HG03135 (cell line): ENCODE data around the gene PDE1A.

Source experiments
- ATAC-seq: cut with Tn5 transposase; IDR thresholded peaks from one replicate; pipeline ENCODE4 v1.9.1; 2021; ENCODE audit warnings: mild to moderate bottlenecking, moderate library complexity; ENCODE audit not compliant: unreplicated experiment

Gene PDE1A

GRCh38 chr2:182426918-182427240 is at the start of gene PDE1A:
Gene PDE1A, minus strand, starts transcription at chr2:182427036.
- no peak for ATAC-seq

DNA sequence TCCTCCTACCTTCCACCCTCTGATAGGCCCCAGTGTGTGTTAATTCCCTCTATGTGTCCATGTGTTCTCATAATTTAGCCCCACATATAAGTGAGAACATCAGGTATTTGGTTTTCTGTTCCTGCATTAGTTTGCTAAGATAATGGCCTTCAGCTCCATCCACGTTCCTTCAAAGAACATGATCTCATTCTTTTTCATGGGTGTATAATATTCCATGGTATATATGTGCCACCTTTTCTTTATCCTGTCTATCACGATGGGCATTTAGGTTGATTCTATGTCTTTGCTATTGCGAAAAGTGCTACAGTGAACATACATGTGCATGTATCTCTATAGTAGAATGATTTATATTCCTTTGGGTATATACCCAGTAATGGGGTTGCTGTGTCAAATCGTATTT is 46.8 kb upstream of the PDE1A start:
- no peak for ATAC-seq

GRCh38 chr2:182463760-182464159 is 36.9 kb upstream of the PDE1A start:
- no peak for ATAC-seq

DNA sequence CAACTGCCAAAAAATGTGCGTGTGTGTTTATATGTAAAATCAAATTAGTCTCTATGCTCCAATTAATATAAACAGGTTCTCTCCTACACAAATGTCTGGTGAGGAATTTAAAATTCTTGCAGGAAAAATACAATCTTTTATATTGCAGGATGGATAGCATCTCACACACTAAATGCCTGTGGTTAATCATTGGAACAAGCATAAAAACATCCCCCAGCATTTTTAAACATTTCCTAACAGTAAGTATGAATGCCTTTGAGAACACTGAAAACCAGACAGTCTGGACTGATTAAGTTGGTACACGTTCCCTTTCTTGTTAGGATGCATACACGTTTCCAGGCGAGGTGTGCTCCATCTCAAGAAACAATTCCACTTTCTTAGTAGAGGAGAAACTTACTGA is 29.9 kb upstream of the PDE1A start:
- no peak for ATAC-seq

DNA sequence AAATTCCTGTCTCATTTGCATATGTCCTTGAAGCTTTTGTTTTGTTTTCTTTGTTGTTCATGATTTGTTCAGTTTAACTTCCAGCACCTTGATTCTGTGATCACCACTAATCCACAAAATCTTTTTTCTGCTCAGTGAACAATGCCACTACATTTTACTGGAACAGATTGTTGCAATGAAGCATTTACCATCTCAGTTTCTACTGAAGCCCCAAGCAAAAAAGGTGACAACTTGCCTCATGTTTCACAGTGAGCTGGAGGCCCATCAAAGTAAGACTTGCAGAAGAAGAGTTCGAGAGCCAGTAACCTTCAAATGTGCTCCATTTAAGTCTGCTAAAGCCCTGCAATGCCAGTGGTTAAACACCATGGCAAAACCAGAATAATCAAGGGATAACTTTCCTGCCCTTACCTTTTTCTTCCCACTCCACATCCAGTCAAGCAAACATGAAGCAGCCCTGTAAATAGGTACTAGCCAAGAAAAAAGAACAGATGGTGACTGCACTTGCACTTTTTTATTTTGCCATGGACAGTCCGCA is 25.7 kb upstream of the PDE1A start:
- ATAC-seq: no peak

- ATAC-seq: no peak
Observed at GRCh38 chr2:182448371-182448770, 21.5 kb upstream of the PDE1A start.

GRCh38 chr2:182447863-182448262 is 21.0 kb upstream of the PDE1A start:
- no peak for ATAC-seq

DNA sequence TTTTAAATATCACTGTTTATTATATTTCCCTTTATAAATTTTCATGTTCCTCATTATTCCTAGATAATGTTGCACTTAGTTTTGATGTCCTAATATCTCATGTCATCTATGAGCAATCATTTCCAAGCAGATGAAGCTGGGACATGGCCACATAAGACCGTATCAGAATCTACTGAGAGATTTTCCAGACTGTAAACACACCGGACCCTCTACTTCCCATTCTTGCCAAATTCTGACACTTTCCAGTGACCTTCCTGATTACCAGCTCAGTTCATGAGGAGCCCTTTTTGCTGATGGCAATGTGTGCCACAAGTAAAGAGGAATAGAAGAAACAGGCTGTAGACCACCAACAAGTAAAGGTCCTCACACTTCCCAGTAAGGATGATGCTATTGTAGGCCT is 20.3 kb upstream of the PDE1A start:
- no peak for ATAC-seq

GRCh38 chr2:182446087-182446486 is 19.3 kb upstream of the PDE1A start:
- ATAC-seq: no peak

GRCh38 chr2:182445391-182445965 is 18.6 kb upstream of the PDE1A start:
- no peak for ATAC-seq

DNA sequence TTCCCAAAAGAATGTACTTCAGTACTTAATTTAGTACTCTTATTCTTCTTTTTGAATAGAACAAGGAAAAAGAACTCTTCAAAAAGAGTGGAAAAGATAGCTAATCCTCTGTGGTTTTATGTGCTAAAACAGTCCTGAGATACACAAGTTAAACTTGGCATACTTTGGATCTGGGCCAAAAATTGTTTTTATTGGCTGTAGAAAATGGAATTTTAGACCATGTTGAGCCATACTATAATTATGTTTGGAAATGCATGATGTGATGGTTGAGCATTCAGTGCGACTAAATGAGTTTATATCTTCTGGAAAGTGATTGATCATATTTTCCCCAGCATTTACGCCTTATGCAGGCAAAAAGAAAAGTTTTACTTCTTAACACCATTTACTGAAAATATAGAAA is 18.0 kb upstream of the PDE1A start:
- ATAC-seq: no peak

- ATAC-seq: no peak
Observed at GRCh38 chr2:182444170-182444569, 17.3 kb upstream of the PDE1A start.

DNA sequence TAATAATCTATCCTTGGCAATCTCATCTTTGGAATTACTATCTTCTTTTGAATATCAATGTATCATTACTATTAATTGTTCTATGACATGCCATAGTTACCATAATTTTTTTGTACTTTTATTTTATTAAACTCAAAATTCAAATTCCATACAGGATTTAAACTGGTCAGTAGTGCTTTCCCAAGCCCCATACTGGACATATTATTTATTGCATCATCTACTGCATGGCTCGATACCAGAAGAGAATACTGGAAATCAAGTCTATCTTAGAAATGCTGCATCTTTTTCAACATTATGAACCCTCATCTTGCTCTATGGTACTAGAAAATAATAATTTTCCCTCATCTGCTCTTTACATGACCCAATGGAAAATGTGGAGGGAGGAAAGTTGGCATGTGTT is 9.4 kb upstream of the PDE1A start:
- ATAC-seq: no peak

DNA sequence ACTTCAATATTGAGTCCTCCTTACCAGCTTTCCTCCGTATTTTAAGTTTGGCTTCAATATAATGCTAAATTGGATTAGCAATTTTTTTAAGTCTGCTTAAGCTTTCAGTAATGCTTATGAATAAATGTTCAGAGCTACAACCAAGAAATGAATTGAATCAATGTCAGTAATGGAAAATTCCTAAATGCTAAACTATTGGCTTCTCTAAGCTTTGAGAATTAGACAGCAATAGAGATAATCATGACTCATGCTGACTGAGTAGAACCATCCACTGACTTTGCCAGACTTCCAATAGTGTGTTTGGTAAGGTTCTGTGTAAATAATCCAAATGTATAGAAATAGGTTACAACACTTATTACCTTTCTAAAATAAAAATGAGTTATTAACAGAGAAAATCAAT is 8.9 kb upstream of the PDE1A start:
- ATAC-seq: no peak

- no peak for ATAC-seq
Observed at GRCh38 chr2:182432051-182432450, 5.2 kb upstream of the PDE1A start.

DNA sequence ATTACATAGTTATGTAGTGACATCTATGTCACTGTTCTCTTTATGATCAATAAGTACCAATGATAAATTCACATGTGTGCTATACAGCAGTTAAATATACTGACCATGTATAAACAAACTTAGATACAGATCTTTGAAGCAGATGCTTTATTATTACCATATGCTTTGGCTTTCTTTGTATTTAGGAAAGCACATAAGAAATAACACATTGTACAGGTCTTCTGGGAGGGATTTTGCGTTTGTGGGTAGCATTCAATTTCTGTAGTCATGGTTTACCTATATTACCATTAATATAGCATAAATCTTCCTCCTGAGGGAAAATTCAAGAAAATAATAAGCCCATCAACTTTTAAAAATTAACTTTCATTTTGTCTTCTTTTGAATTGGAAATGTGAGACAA is 1.6 kb upstream of the PDE1A start:
- no peak for ATAC-seq

DNA sequence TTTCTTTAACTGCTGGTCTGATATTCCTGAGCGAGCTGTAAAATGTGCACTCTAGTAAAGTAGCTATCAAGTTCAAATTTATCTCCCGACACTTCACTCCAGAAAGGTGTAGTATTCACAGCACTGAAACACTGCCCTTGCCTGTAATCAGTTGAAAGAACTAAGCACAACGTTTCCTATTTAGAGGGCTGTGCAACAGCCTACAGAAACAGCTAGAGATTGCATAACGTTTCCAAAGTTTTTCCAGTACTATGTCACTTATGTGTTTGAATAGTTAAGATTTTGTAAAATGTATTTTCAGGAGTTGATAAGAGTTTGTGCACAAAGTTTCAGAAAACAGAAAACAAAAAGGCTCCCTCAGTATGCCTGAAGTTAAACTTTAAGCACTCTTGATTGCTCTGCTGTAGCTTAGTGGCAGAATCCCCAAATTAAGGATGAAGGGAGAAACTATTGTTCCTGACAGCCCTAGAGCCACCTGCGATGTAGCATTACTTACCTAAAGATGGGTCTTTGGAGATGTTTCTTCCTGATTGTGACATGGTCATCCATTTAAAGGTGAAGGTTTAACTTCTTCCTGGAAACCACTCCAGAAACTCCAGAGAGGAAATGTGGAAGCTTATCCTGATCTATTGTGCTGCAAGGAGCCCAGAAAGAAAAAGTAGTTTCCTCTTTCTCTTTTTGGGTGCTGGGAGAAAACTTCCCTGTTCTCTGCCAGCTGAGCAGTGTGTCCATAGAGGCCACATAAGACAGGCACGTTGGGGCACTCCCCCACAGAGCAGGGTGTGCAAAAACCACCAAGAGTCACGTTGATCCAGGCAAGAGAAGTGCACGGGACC is 536 bp downstream of the PDE1A start:
- ATAC-seq: no peak

DNA sequence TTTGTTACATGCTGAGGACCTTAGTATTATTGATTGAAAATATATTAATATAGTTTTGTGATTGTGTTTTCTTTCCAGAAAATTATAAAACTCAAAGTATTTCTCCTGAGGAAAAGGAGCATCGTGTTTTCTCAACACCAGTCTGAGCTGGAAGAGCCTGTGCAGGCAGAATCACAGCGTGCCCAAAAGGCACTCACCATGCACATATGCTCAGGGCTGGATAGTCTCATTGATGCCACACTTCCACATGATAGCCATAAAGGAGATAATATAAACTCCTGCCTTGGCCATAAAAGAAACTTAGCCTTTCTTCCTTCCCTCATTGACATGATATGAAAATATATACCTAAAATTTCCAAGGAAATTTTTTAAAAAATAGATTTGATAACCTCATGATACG is 4.0 kb downstream of the PDE1A start:
- ATAC-seq: no peak

DNA sequence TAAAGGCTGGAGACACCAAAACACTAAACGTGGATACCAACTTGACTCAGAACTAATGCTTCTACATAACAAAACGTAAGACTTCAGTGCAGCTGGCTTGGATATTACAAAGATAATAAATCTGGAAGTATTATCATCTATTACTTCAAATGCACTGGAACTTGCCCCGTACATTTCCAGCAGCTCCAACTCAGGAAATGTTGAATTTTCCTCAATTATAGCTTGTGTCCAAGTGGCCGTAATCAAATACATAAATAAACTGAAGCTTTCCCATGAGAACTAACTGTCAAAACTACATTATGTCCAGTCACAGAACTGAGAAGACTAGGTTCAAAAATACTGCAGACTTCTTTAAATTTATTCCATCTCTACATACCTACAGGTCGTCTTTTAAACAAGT is 6.2 kb downstream of the PDE1A start:
- no peak for ATAC-seq

- no peak for ATAC-seq
Observed at GRCh38 chr2:182416861-182417260, 10.0 kb downstream of the PDE1A start.

DNA sequence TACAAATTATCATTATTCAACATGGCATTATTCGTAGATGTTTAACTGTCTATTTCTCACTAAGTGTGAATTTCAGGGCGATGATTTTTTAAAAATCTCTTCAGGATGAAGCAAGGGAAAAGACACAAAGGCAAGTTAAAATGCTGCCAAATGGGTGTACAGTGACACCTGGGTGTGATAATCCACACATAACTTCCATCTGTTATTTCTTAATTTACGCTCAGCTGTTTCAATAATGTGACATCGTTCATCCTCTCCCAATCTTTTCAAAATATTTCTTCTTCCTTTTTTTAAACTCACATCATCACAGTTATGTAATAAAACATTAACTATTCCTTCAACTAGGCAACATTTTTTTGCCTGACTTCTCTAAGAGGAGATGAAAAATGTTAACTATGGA is 10.6 kb downstream of the PDE1A start:
- no peak for ATAC-seq

DNA sequence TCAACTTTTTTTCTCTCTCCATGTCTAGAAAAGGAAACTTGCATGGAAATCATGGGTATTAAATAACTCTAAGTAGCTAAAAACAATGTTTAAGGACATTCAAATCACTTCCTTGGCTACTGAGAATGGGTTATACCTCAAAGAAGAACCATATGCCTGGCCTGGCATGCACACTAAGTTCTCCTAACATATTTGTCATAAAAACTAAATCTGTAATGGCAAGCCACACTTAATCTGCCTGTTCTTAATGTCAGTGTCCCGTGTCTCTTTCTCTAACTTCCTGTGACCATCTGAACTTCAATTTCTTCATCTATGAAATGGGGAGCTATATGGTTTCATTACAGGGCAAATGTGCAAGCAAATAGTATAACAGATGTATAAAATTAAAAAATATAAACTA is 11.1 kb downstream of the PDE1A start:
- no peak for ATAC-seq

DNA sequence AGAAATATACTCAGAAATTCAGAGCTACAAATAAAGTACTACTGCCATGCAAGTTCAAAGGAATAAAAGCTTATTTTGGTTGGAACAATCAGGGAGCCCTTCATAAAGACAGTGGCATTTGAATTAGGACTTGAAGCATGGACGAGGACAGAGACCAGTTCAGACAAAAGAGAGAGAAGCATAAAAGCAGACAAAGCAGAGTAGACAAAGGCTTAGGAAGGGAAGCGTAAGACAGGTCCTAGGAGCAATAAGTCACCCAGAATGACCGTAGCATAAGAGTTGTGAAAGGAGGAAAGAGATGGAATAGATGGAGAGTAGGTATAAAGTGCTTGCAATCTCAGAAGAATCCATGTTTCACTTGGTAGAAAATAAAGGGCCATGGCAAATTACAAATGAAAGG is 14.0 kb downstream of the PDE1A start:
- no peak for ATAC-seq
